ENCODE data around the gene JAK2.

GRCh38 chr9:4964540-4964939 lies 20.5 kb upstream of the JAK2 start:
- no peak for TF ChIP-seq CTCF (conservative IDR thresholded peaks at IDR 0.05; ENCODE audit: low read depth, low read length)
- no peak for TF ChIP-seq EZH2 (IDR thresholded peaks at IDR 0.05; ENCODE audit: borderline replicate concordance, low read depth, low read length, poor library complexity, severe bottlenecking)

All from A673 (cell line).